ENCODE data around the gene PTPRC. TPM values are rescaled to one million over a fixed set of nuclear protein-coding genes. Genes with fewer than 3 reads are reported as not detected.
A peak's percentile ranks its signal among the peaks of the same experiment; 100 is the strongest.

The PTPRC gene
- total RNA-seq, 2 experiments from 2014 or later: 475 to 499 TPM

- no peak for DNase-seq
- H3K36me3 Mint-ChIP-seq (ENCODE audit: low read depth): peaks cover 4% of the 10 kb centered on the region
- intact Hi-C loops (cut with micrococcal nuclease): loop anchor here (5.0 kb wide), 1 partner anchor 350 kb away; no protein-coding TSS in a partner anchor
- H3K27ac Mint-ChIP-seq: peak overlapping the region; percentile 1
- peak; percentile 19 for ATAC-seq
- CTCF ChIA-PET: interaction anchor here (1.0 kb wide), 1 partner anchor 351 kb away, joined by 3 read pairs; no protein-coding TSS in a partner anchor
- no peaks in the 10 kb centered on the region for H3K27me3 Mint-ChIP-seq
- TF ChIP-seq CTCF (IDR thresholded peaks at IDR 0.05): no peak
- peaks cover 3% of the 10 kb centered on the region for H3K9me3 Mint-ChIP-seq
- POLR2A ChIA-PET: interaction anchor here (1.2 to 1.8 kb wide), 2 partner anchors 10 to 15 kb away, joined by 3 to 11 read pairs; no protein-coding TSS in a partner anchor
- peaks cover 47% of the 10 kb centered on the region for H3K4me1 Mint-ChIP-seq (ENCODE audit: low read depth)
- no peak overlapping the region for H3K4me3 Mint-ChIP-seq
Observed at GRCh38 chr1:198761859-198762616, 123.2 kb downstream of the PTPRC start.

GRCh38 chr1:198763298-198763714 lies 124.5 kb downstream of the PTPRC start:
- H3K27ac Mint-ChIP-seq: no peak overlapping the region
- peaks cover 3% of the 10 kb centered on the region for H3K9me3 Mint-ChIP-seq
- H3K36me3 Mint-ChIP-seq (ENCODE audit: low read depth): peaks cover 3% of the 10 kb centered on the region
- POLR2A ChIA-PET: no interaction called here
- H3K4me3 Mint-ChIP-seq: no peak overlapping the region
- no peak for TF ChIP-seq CTCF (IDR thresholded peaks at IDR 0.05)
- no peaks in the 10 kb centered on the region for H3K27me3 Mint-ChIP-seq
- no peak for DNase-seq
- intact Hi-C loops (cut with micrococcal nuclease): loop anchor here (5.0 kb wide), 1 partner anchor 349 kb away; no protein-coding TSS in a partner anchor
- CTCF ChIA-PET: interaction anchor here (1.6 kb wide), 1 partner anchor 350 kb away, joined by 6 read pairs; no protein-coding TSS in a partner anchor
- ATAC-seq: peak; percentile 53
- peaks cover 46% of the 10 kb centered on the region for H3K4me1 Mint-ChIP-seq (ENCODE audit: low read depth)

- POLR2A ChIA-PET: no interaction called here
- ATAC-seq: peak; percentile 38
- Mint-ChIP-seq H3K27me3 (no peaks in the 10 kb centered on the region), H3K4me1 (ENCODE audit: low read depth) (peaks cover 46% of the 10 kb centered on the region), H3K9me3 (peaks cover 3% of the 10 kb centered on the region), H3K36me3 (ENCODE audit: low read depth) (peaks cover 3% of the 10 kb centered on the region), H3K4me3 (peak overlapping the region; percentile 38), H3K27ac (no peak overlapping the region)
- intact Hi-C loops (cut with micrococcal nuclease): loop anchor here (5.0 kb wide), 1 partner anchor 348 kb away; no protein-coding TSS in a partner anchor
- no peak for DNase-seq
- CTCF ChIA-PET: interaction anchor here (0.8 to 2.7 kb wide), 5 partner anchors 9 to 349 kb away, joined by 3 to 14 read pairs (median 4); no protein-coding TSS in a partner anchor
- no peak for TF ChIP-seq CTCF (IDR thresholded peaks at IDR 0.05)
Observed at GRCh38 chr1:198764748-198765147, 125.9 kb downstream of the PTPRC start.

GRCh38 chr1:198765416-198765815 lies 126.6 kb downstream of the PTPRC start:
- H3K4me3 Mint-ChIP-seq: no peak overlapping the region
- no peak for ATAC-seq
- ChIA-PET POLR2A (no interaction called here), CTCF (interaction anchor here (1.9 to 2.7 kb wide), 2 partner anchors 10 to 348 kb away, joined by 4 to 14 read pairs; no protein-coding TSS in a partner anchor)
- no peak for DNase-seq
- H3K4me1 Mint-ChIP-seq (ENCODE audit: low read depth): peaks cover 40% of the 10 kb centered on the region
- H3K27ac Mint-ChIP-seq: no peak overlapping the region
- no peaks in the 10 kb centered on the region for H3K27me3 Mint-ChIP-seq
- H3K36me3 Mint-ChIP-seq (ENCODE audit: low read depth): peaks cover 2% of the 10 kb centered on the region
- intact Hi-C loops (cut with micrococcal nuclease): no loop called here
- TF ChIP-seq CTCF (IDR thresholded peaks at IDR 0.05): no peak
- H3K9me3 Mint-ChIP-seq: no peaks in the 10 kb centered on the region

Measured in activated CD8-positive, alpha-beta T cell treated with anti-CD3 and anti-CD28 coated beads for 36 hours (primary cell).